HG03439 (cell line): ENCODE results near the gene SIM2.

ENCODE experiments used
- ATAC-seq: cut with Tn5 transposase; IDR thresholded peaks from one replicate; pipeline ENCODE4 v1.9.1; 2021; ENCODE audit warnings: mild to moderate bottlenecking, moderate library complexity; ENCODE audit not compliant: unreplicated experiment

The SIM2 gene

DNA sequence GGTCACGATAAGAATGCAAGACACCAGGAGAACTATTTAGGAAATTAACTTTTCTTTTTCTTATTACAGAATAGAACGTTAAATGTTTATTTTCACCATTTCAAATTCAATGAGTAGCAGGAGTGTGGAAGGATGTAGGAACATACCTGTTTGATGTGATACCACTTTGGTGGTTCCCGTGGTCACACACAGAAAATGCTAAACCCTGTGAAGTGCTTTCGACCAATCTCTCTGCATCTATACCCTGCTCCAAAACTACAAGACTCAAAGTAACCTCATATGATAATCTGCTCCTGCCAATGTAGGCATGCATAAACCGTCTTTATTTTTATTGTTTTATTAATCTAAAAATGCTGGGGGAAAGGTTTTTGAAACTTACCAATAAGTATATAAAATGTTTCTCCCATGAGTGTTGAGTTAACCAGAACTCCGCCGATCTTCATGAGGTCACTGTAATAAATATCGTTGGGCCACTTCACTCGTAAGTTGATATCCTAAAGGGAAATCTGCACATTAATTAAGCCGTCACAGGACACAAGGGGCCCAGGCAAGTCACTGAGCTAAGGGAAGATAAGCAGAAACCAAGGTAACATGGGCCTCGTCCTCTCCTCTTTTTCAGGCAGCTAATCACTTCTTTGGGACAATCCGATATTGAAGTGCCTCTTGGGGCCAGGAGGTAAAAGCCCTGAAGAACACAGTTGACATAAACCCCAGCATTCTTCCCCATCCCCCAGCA, 60.6 kb downstream of the SIM2 start:
- ATAC-seq, result no peak

DNA sequence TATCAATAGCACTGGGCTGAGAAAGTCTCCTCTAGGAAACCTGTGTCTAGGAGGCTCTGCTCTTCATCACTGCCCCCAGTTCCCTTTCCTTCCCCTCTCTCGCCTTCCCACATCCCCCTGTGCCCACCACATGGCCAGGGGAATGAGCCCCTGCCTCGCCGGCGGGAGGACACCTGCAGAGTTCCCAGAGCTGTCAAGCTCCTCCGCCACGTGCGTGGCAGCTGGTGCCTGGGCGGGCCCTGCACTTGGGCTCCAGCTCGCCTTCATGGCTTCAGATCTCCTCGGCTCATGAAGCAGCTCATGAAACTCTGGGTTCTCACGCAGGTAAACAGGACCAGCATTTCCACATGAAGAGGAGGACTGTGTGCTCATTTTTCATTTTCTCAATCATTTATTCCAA, 62.8 kb downstream of the SIM2 start:
- no peak for ATAC-seq

DNA sequence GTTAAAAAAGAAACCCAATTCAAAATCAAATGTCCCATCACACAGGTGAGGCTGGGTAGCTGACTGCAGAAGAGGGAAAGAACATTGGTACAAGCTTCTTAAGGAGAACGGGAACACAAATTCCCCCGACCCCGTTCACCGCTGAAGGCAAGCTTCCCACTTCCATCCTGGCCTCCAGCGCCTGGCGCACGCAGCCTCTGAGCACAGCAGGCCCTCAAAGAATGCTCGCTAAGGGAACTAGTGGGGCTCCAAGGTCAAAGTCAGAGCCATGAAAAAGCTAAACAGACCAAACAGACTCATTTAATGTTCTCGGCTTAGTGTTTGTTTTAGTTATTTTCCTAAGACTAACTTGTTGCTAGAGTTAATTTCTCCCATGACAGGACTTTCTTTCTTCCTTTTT, 63.7 kb downstream of the SIM2 start:
- ATAC-seq, result no peak

DNA sequence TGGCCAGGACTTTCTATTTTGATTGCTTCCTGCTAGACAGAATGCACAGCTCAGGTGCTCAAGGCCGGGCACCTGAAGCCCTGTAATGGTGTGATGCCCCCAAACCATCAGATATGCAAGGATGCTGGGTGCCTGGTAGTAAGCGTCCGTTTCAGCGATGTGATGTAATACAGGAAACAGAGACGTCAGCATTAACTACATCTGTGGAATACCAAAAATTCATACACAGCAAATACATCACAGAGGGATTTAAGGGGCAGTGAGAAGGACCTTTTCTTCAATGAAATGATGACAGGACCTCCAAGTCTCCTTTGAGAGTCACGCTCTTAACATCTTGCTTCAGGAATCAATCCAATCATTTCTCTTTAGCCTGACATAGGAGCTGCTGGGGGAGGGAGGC, 64.4 kb downstream of the SIM2 start:
- ATAC-seq, result no peak

- no peak for ATAC-seq
Measured at GRCh38 chr21:36765229-36765628, 66.3 kb downstream of the SIM2 start.

- no peak for ATAC-seq
Measured at GRCh38 chr21:36766511-36766910, 67.6 kb downstream of the SIM2 start.

- ATAC-seq, result no peak
Measured at GRCh38 chr21:36767096-36767495, 68.2 kb downstream of the SIM2 start.

DNA sequence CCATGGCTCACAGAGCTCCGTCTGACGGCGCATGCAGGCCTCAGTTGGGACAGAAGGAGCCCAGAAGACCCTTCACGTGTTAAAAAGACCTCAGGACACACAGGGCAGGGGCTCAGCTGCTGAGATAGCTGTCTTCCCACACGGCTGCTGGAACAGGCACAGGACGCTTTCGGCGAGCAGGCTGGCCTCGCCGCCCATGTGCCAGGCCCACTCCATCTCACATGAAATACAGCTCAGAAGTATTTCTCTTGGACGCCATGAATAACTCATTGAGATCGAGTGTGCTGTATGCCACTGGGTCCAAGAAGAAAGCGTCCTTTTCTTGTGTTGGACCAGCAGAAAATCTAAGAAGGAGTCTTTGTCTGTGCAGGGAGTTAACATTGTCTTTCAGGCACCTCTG, 69.6 kb downstream of the SIM2 start:
- no peak for ATAC-seq

DNA sequence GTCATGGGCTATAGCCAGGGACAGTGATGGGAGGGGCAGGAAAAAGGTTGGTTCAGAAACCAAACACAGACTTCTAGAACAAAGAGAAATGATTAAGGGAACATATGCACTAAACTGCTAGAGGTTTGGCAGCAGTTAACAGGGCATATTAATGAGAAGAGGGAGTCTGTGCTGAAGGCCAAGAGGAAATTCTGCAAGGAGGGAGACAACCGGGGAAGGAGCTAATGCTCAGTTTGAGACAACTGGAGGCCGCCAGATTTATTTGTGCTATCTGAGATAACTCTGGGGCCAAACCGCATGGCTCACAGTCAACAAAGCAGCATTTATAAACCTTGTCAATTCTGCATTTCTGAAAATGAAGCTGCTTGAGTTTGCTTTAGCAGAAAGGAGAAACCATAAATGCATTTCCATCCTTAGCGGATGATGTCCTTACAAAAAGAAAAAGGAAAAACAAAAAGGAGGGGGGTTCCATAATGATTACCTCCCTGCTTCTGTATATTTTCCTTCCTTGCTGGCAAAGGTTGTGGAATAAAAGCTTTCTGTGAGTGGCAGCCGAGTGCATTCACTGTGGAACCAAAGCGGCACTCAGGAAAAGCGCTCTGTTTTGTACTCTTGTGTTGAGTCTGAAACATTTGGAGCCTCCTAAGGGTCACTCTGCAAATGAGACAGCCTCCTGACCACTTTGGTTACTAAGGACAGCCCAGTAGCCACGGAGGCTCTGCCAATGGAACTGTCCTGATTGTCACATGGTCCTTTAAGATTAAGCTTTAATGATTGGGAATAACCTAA, 70.3 kb downstream of the SIM2 start:
- ATAC-seq, result no peak

GRCh38 chr21:36773117-36773516, 74.2 kb downstream of the SIM2 start:
- ATAC-seq, result no peak

DNA sequence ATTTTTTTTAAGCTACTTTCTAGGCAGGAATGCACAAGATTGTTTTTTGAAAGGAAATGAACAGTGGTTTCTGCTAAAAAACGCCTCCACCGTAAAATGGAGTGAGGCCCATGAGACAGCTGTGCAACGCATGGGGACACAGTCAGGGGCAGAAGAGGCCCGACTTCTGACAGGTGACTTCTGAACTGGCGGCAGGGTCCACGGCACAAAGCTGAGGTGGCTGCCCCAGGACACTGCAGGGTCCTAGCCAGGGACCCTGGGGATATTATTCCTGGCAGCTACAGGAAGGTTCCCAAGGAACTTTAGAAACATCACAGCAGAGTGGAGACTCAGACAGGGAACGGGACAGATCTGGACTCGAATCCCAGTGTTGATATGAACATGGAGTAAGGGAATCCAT, 75.1 kb downstream of the SIM2 start:
- no peak for ATAC-seq

- no peak for ATAC-seq
Measured at GRCh38 chr21:36776981-36777617, 78.2 kb downstream of the SIM2 start.

DNA sequence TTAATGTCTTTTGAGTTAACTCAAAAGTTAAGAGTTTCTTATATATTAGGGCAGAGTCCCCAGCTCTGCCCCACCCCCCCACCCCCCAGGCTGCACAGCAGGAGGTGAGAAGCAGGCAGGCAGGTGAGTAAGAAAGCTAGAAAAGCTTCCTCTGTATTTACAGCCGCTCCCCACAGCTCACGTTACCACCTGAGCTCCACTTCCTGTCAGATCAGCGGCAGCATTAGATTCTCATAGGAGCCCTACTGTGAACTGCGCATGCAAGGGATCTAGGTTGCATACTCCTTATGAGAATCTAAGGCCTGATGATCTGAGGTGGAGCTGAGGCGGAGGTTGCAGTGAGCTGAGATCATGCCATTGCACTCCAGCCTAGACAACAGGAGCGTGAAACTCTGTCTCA, 81.9 kb downstream of the SIM2 start:
- no peak for ATAC-seq

GRCh38 chr21:36783612-36784374, 84.9 kb downstream of the SIM2 start:
- ATAC-seq, result no peak

DNA sequence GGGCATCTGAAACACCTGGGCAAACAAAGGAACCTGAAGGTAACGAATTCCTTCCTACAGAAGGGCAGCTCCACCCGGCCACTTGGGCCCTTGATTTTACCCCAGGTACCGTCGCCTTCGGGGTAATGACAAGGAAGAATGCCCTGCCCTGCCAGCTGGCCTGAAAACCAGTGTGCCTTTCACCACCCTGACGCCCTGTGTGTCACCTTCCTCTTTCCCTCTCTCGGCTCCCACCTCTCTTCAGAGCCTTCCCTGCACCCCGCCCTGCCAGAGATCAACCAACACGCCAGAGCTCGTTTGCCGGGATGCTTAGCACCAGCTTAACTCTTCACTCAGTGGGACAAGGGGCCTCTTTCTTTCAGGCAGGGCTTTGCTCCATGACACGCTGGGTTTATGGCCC, 86.0 kb downstream of the SIM2 start:
- ATAC-seq, result no peak

- ATAC-seq, result no peak
Measured at GRCh38 chr21:36785615-36786014, 86.7 kb downstream of the SIM2 start.

DNA sequence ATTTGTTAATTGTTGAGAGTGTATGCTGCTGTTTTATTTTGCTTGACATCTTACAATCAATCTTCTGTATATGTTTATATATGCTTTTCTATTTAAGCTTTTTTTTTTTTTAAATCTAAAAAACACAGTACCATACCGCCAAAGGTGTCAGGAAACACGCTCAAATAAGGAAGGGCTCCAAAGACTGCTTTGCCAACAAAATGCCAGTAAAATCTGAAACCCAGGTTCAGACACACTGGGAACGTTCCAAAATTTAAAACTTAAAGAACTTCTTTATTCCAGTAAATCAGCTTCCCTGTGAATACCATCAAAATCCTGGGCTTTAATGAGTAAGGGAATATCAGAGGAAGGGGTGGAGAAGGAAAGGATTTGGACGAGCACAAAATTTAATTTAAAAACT, 87.3 kb downstream of the SIM2 start:
- no peak for ATAC-seq

DNA sequence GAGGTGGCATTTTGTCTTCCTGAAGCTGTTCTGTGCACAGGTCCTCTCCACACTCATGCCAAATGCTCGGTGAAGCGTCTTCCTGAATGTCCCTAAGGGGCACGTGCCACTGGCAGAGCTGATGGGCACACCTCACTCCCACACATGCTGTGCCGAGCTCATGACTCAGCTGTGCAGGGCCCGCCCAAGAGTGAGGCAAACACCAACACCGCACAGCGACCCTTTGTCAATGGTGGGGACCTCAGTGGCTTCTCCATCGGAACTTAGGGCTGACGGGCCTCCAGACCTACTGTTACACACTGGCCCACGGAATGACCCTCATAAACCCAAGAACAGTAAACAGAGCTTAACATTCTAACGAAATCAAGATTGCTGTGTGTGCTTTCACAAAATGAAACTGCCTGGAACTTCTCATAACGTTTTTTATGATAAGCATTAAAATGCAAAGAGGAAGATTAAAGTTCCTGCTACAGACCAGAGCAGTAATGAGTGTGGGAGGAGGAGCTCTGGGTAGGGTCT, 89.3 kb downstream of the SIM2 start:
- ATAC-seq, result no peak

- no peak for ATAC-seq
Measured at GRCh38 chr21:36790616-36791015, 91.7 kb downstream of the SIM2 start.

GRCh38 chr21:36791180-36791579, 92.3 kb downstream of the SIM2 start:
- ATAC-seq, result no peak
